Prostate gland (tissue), 2 donors: Measurements from ENCODE around the gene MN1. TPM values are rescaled to one million over a fixed set of nuclear protein-coding genes. Genes with fewer than 3 reads are reported as not detected.
A peak's percentile ranks its signal among the peaks of the same experiment; 100 is the strongest.

Experiments
- DNase-seq: peaks from one replicate; pipeline ENCODE4 v3.0.0-alpha.2; 2019; ENCODE audit warnings: low spot score
- H3K27ac ChIP-seq, 2 donors: fragments of 200-600 bp; sonication (generic); 2 replicates each; pipeline ENCODE4 v1.5.1; 2017 to 2019
- H3K27me3 ChIP-seq: fragments of 200-600 bp; sonication (generic); replicated peaks from 2 replicates; pipeline ENCODE4 v1.5.1; 2019; ENCODE audit not compliant: insufficient read depth
- H3K36me3 ChIP-seq, 2 donors: fragments of 200-600 bp; sonication (generic); 1 replicate in 1 of 2; 2 replicates in 1 of 2; pipeline versions ENCODE4 v1.5.1 to v1.8.1; 2017 to 2019
- H3K4me1 ChIP-seq: fragments of 200-600 bp; sonication (generic); replicated peaks from 2 replicates; pipeline ENCODE4 v1.5.1; 2019
- H3K4me3 ChIP-seq, 2 donors: fragments of 200-600 bp; sonication (generic); 2 replicates each; pipeline ENCODE4 v1.5.1; 2017 to 2019
- H3K9me3 ChIP-seq: fragments of 200-600 bp; sonication (generic); 2 replicates; pipeline ENCODE4 v1.5.1; 2017
- CTCF ChIP-seq, 4 experiments: fragments of 200-600 bp in 2 of 4; fragments of 450-650 bp in 2 of 4; sonication (generic) in 2 of 4; IDR thresholded peaks; 1 replicate in 3 of 4; 2 replicates in 1 of 4; pipeline ENCODE4 v1.5.1; 2016 to 2019; ENCODE audit warnings: antibody characterized with exemption in 4 of 4, mild to moderate bottlenecking in 2 of 4, moderate library complexity in 2 of 4
- POLR2A ChIP-seq: fragments of 450-650 bp; IDR thresholded peaks from one replicate; pipeline ENCODE4 v1.6.1; 2016; ENCODE audit warnings: antibody characterized with exemption, mild to moderate bottlenecking
- POLR2AphosphoS5 ChIP-seq: sonication (generic); formaldehyde crosslinking; IDR thresholded peaks from one replicate; pipeline ENCODE4 v1.6.1; 2017; ENCODE audit warnings: antibody characterized with exemption
- WGBS: methylation state at CpG from one replicate; pipeline ENCODE4 v1.1.5; 2018; 5-methylcytosine and 5-hydroxymethylcytosine counted together
- intact Hi-C: fragments of 100-400 bp; cut with DNase I; formaldehyde crosslinking; loops from one replicate; pipeline ENCODE4 v1.14.2; 2022
- total RNA-seq, 2 donors: library from RNA; depleted of rRNA; stranded (reverse); fragments of >200 nt; gene quantifications; one replicate each; pipeline ENCODE4 v1.1.0, GENCODE V29; 2016

The MN1 gene
- total RNA-seq, 2 donors from 2014 or later = 5.5 to 5.8 TPM

GRCh38 chr22:27723158-27723557 lies 78.4 kb downstream of the MN1 start:
- no peak overlapping the region for H3K27ac ChIP-seq
- no peaks in the 10 kb centered on the region for H3K36me3 ChIP-seq
- DNase-seq = no peak
- 50% methylated on average over 1 of the region's 1 CpG for WGBS
- intact Hi-C loops = no loop called here
- H3K9me3 ChIP-seq = no peaks in the 10 kb centered on the region
- H3K4me1 ChIP-seq = no peaks in the 10 kb centered on the region
- no peaks in the 10 kb centered on the region for H3K27me3 ChIP-seq
- H3K4me3 ChIP-seq = no peak overlapping the region
- TF ChIP-seq CTCF (IDR thresholded peaks at IDR 0.05) = no peak
- TF ChIP-seq POLR2AphosphoS5 = no peak
- TF ChIP-seq POLR2A = no peak

GRCh38 chr22:27720860-27721259 lies 80.7 kb downstream of the MN1 start:
- DNase-seq = no peak
- Histone ChIP-seq H3K4me3 (no peak overlapping the region), H3K9me3 (no peaks in the 10 kb centered on the region), H3K36me3 (no peaks in the 10 kb centered on the region), H3K27me3 (no peaks in the 10 kb centered on the region), H3K27ac (no peak overlapping the region), H3K4me1 (no peaks in the 10 kb centered on the region)
- no peak for TF ChIP-seq CTCF (IDR thresholded peaks at IDR 0.05)
- TF ChIP-seq POLR2AphosphoS5 = no peak
- TF ChIP-seq POLR2A = no peak
- intact Hi-C loops = no loop called here
- 56% methylated on average over 5 of the region's 5 CpGs for WGBS

- no peaks in the 10 kb centered on the region for H3K36me3 ChIP-seq
- H3K27ac ChIP-seq = no peak overlapping the region
- 15% methylated on average over 8 of the region's 8 CpGs for WGBS
- peak; percentile 67 for DNase-seq
- no peaks in the 10 kb centered on the region for H3K9me3 ChIP-seq
- H3K27me3 ChIP-seq = no peaks in the 10 kb centered on the region
- H3K4me1 ChIP-seq = no peaks in the 10 kb centered on the region
- no peak overlapping the region for H3K4me3 ChIP-seq
- intact Hi-C loops = no loop called here
- TF ChIP-seq CTCF (IDR thresholded peaks at IDR 0.05) (no peak), POLR2AphosphoS5 (peak; percentile 45)
These were observed 81.9 kb downstream of the MN1 start for GRCh38 chr22:27719535-27720227.

GRCh38 chr22:27719036-27719347 lies 82.6 kb downstream of the MN1 start:
- WGBS = 75% methylated on average over 3 of the region's 3 CpGs

More at GRCh38 chr22:27719036-27719347, 82.6 kb downstream of the MN1 start:
- H3K27me3 ChIP-seq = no peaks in the 10 kb centered on the region
- DNase-seq = no peak
- H3K4me3 ChIP-seq = no peak overlapping the region
- no peak overlapping the region for H3K27ac ChIP-seq
- no peaks in the 10 kb centered on the region for H3K4me1 ChIP-seq
- no peaks in the 10 kb centered on the region for H3K36me3 ChIP-seq
- intact Hi-C loops = no loop called here
- no peak for TF ChIP-seq POLR2A
- TF ChIP-seq POLR2AphosphoS5 = no peak
- TF ChIP-seq CTCF (IDR thresholded peaks at IDR 0.05) = no peak
- no peaks in the 10 kb centered on the region for H3K9me3 ChIP-seq
